ENCODE data around the gene MSX1.

- TF ChIP-seq CTCF (optimal IDR thresholded peaks at IDR 0.05 in 1 of 3, IDR thresholded peaks at IDR 0.05 in 1 of 3, conservative IDR thresholded peaks at IDR 0.05 in 1 of 3; ENCODE audit: extremely low read depth in 1 of 3, insufficient read depth in 2 of 3, low read length in 3 of 3) = no peak
- TF ChIP-seq EZH2 (IDR thresholded peaks at IDR 0.05; ENCODE audit: low read length) = no peak
Observed at GRCh38 chr4:4875147-4875546, 15.7 kb downstream of the MSX1 start.
